Measurements from ENCODE around the gene MAP3K8.

Gene MAP3K8

DNA sequence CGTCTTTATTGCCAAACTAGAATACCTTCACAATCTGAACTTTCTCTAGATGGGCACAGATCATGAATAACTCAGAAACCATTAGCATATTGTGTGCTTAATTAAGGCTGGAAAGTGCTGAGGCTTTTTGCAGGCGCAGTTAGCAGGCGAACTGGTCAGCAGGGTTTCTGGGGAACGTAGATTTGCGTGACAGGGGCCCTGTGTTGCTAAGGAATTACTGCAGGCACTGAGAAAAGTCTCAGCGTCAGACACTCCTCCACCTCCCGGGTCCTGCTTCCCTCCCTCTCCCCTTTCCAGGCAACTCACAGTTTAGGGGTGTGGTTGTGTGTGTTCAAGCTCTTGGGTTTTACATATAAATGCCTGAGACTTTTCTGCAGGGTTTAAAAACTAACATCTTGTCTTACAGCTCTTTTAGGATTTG, 2.2 kb downstream of the MAP3K8 start:
- Histone ChIP-seq H3K4me3 (ENCODE audit: low read length in 2 of 2) (peak overlapping the region in 1 of 2 donors; percentile 26), H2BK5ac (ENCODE audit: low read length) (no peak overlapping the region), H4K91ac (ENCODE audit: low read depth, low read length, poor library complexity) (no peak overlapping the region), H3K9me3 (replicated peaks in 1 of 2; ENCODE audit: control insufficient read depth in 2 of 2, insufficient read depth in 1 of 2, low read depth in 1 of 2, low read length in 2 of 2) (no peaks in the 10 kb centered on the region), H3K36me3 (replicated peaks in 1 of 2; ENCODE audit: control insufficient read depth in 2 of 2, insufficient read depth in 2 of 2, low read length in 2 of 2) (peaks cover 2 to 13% of the 10 kb centered on the region in 2 donors), H2AK5ac (ENCODE audit: low read depth, low read length) (no peak overlapping the region), H3K4ac (ENCODE audit: low read length) (no peak overlapping the region), H3K27ac (replicated peaks; ENCODE audit: low read length) (no peak overlapping the region), H2BK15ac (ENCODE audit: low read length) (no peak overlapping the region), H3K23ac (ENCODE audit: low read depth, low read length, poor library complexity) (no peak overlapping the region), H3K27me3 (ENCODE audit: control insufficient read depth in 3 of 3, insufficient read depth in 3 of 3, low read depth in 1 of 3, low read length in 3 of 3) (no peaks in the 10 kb centered on the region), H3K9ac (ENCODE audit: low read depth, low read length, poor library complexity) (no peak overlapping the region), H3K14ac (ENCODE audit: low read length) (no peak overlapping the region), H2BK12ac (ENCODE audit: low read length) (no peak overlapping the region), H3K18ac (ENCODE audit: low read length) (no peak overlapping the region), H3K79me1 (ENCODE audit: low read depth, low read length) (no peaks in the 10 kb centered on the region), H2AFZ (ENCODE audit: low read length) (no peak overlapping the region), H2BK120ac (ENCODE audit: low read depth, low read length) (no peak overlapping the region), H3K4me1 (ENCODE audit: control insufficient read depth in 2 of 2, insufficient read depth in 1 of 2, low read depth in 1 of 2, low read length in 2 of 2) (peaks cover 19 to 30% of the 10 kb centered on the region in 2 donors), H4K8ac (ENCODE audit: low read depth, low read length) (no peak overlapping the region), H3K4me2 (ENCODE audit: insufficient read depth, low read length, poor library complexity, severe bottlenecking) (peak overlapping the region; percentile 32)
- no CpG with 5 or more reads among the region's 7 CpGs for WGBS, 2 donors (ENCODE audit: extremely low coverage in 2 of 2, insufficient read length in 2 of 2, insufficient replicate concordance in 1 of 2)
- DNase-seq (ENCODE audit: low spot score): peak; percentile 35

DNA sequence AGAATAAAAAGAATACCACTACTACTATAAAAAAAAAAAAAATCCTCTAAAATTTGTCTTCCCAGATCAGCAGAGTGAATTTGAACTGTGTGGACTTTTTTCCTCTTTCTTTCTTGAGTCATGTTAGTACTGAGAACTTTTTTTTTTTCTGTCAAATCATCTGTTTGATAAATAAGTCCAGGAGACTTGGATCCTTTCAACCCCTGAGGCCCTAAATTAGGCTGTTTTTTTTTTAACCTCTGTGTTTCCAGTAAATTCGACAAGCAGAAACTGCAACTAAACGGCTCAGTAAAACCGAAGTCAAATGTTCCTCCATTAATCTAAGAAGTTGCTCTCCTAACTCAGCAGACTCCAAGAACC, 2.7 kb downstream of the MAP3K8 start:
- Histone ChIP-seq H3K36me3 (replicated peaks in 1 of 2; ENCODE audit: control insufficient read depth in 2 of 2, insufficient read depth in 2 of 2, low read length in 2 of 2) (peaks cover 2 to 13% of the 10 kb centered on the region in 2 donors), H3K27me3 (ENCODE audit: control insufficient read depth in 3 of 3, insufficient read depth in 3 of 3, low read depth in 1 of 3, low read length in 3 of 3) (no peaks in the 10 kb centered on the region), H2BK12ac (ENCODE audit: low read length) (no peak overlapping the region), H3K9me3 (replicated peaks in 1 of 2; ENCODE audit: control insufficient read depth in 2 of 2, insufficient read depth in 1 of 2, low read depth in 1 of 2, low read length in 2 of 2) (no peaks in the 10 kb centered on the region), H3K18ac (ENCODE audit: low read length) (no peak overlapping the region), H3K9ac (ENCODE audit: low read depth, low read length, poor library complexity) (no peak overlapping the region), H4K8ac (ENCODE audit: low read depth, low read length) (no peak overlapping the region), H3K14ac (ENCODE audit: low read length) (no peak overlapping the region), H3K79me1 (ENCODE audit: low read depth, low read length) (no peaks in the 10 kb centered on the region), H3K4ac (ENCODE audit: low read length) (no peak overlapping the region), H3K4me3 (ENCODE audit: low read length in 2 of 2) (no peak overlapping the region), H3K23ac (ENCODE audit: low read depth, low read length, poor library complexity) (no peak overlapping the region), H2AK5ac (ENCODE audit: low read depth, low read length) (no peak overlapping the region), H2AFZ (ENCODE audit: low read length) (peak overlapping the region; percentile 15), H2BK15ac (ENCODE audit: low read length) (no peak overlapping the region), H3K27ac (replicated peaks; ENCODE audit: low read length) (no peak overlapping the region), H2BK120ac (ENCODE audit: low read depth, low read length) (no peak overlapping the region), H2BK5ac (ENCODE audit: low read length) (no peak overlapping the region), H4K91ac (ENCODE audit: low read depth, low read length, poor library complexity) (no peak overlapping the region), H3K4me1 (ENCODE audit: control insufficient read depth in 2 of 2, insufficient read depth in 1 of 2, low read depth in 1 of 2, low read length in 2 of 2) (peaks cover 19 to 30% of the 10 kb centered on the region in 2 donors), H3K4me2 (ENCODE audit: insufficient read depth, low read length, poor library complexity, severe bottlenecking) (no peak overlapping the region)
- no CpG with 5 or more reads among the region's 3 CpGs for WGBS, 2 donors (ENCODE audit: extremely low coverage in 2 of 2, insufficient read length in 2 of 2, insufficient replicate concordance in 1 of 2)
- DNase-seq (ENCODE audit: low spot score): no peak

DNA sequence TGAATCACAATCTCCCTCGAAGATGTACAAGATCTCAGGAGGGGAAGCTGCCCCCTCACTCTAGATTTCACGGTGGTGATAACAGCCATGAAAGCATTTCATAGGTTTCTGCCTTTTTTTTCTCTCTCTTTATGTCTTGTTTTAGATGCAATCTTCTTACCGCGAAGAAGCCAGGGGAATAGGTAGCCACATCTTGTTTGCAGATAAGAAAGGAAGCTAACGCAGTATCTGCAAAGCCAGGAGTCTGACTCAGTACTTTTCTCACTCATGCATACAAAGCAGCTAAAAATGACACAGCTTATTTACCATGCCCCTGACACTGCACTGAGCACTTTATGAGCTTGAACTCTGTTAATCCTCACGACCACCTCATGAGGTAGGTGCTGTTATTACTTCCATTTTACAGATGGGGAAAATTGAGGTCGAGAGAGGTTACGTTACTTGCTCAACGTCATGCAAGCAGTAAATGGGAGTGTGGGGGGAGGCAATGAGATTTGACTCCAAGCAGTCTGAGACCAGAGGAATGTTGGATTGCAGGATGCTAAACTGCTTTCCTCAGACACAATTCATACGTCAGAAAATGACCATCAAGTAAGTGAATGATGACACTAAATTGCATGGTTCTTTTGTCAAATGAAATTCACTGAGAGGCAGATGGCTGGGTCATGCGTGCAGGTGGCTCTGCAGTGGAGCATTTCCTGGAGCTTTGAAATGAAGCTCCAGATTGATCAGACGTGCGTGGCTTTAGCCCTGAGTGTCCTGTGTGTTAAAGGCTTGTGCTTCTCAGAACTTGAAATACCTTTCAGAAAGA, 3.3 kb downstream of the MAP3K8 start:
- no peak overlapping the region for H2BK12ac ChIP-seq (ENCODE audit: low read length)
- no peak overlapping the region for H3K23ac ChIP-seq (ENCODE audit: low read depth, low read length, poor library complexity)
- no peaks in the 10 kb centered on the region for H3K9me3 ChIP-seq (replicated peaks in 1 of 2; ENCODE audit: control insufficient read depth in 2 of 2, insufficient read depth in 1 of 2, low read depth in 1 of 2, low read length in 2 of 2)
- no peaks in the 10 kb centered on the region for H3K27me3 ChIP-seq (ENCODE audit: control insufficient read depth in 3 of 3, insufficient read depth in 3 of 3, low read depth in 1 of 3, low read length in 3 of 3)
- H3K79me1 ChIP-seq (ENCODE audit: low read depth, low read length): no peaks in the 10 kb centered on the region
- no peak overlapping the region for H3K27ac ChIP-seq (replicated peaks; ENCODE audit: low read length)
- no peak overlapping the region for H4K8ac ChIP-seq (ENCODE audit: low read depth, low read length)
- H3K18ac ChIP-seq (ENCODE audit: low read length): no peak overlapping the region
- no CpG with 5 or more reads among the region's 13 CpGs for WGBS, 2 donors (ENCODE audit: extremely low coverage in 2 of 2, insufficient read length in 2 of 2, insufficient replicate concordance in 1 of 2)
- no peak overlapping the region for H2AK5ac ChIP-seq (ENCODE audit: low read depth, low read length)
- DNase-seq (ENCODE audit: low spot score): no peak
- peaks cover 19 to 30% of the 10 kb centered on the region in 2 donors for H3K4me1 ChIP-seq (ENCODE audit: control insufficient read depth in 2 of 2, insufficient read depth in 1 of 2, low read depth in 1 of 2, low read length in 2 of 2)
- no peak overlapping the region for H3K9ac ChIP-seq (ENCODE audit: low read depth, low read length, poor library complexity)
- H2BK120ac ChIP-seq (ENCODE audit: low read depth, low read length): no peak overlapping the region
- H2BK15ac ChIP-seq (ENCODE audit: low read length): no peak overlapping the region
- H2BK5ac ChIP-seq (ENCODE audit: low read length): no peak overlapping the region
- H3K14ac ChIP-seq (ENCODE audit: low read length): no peak overlapping the region
- H3K36me3 ChIP-seq (replicated peaks in 1 of 2; ENCODE audit: control insufficient read depth in 2 of 2, insufficient read depth in 2 of 2, low read length in 2 of 2): peaks cover 6 to 17% of the 10 kb centered on the region in 2 donors
- H3K4me3 ChIP-seq (ENCODE audit: low read length in 2 of 2): no peak overlapping the region
- no peak overlapping the region for H3K4me2 ChIP-seq (ENCODE audit: insufficient read depth, low read length, poor library complexity, severe bottlenecking)
- H4K91ac ChIP-seq (ENCODE audit: low read depth, low read length, poor library complexity): no peak overlapping the region
- H3K4ac ChIP-seq (ENCODE audit: low read length): no peak overlapping the region
- peak overlapping the region; percentile 15 for H2AFZ ChIP-seq (ENCODE audit: low read length)

DNA sequence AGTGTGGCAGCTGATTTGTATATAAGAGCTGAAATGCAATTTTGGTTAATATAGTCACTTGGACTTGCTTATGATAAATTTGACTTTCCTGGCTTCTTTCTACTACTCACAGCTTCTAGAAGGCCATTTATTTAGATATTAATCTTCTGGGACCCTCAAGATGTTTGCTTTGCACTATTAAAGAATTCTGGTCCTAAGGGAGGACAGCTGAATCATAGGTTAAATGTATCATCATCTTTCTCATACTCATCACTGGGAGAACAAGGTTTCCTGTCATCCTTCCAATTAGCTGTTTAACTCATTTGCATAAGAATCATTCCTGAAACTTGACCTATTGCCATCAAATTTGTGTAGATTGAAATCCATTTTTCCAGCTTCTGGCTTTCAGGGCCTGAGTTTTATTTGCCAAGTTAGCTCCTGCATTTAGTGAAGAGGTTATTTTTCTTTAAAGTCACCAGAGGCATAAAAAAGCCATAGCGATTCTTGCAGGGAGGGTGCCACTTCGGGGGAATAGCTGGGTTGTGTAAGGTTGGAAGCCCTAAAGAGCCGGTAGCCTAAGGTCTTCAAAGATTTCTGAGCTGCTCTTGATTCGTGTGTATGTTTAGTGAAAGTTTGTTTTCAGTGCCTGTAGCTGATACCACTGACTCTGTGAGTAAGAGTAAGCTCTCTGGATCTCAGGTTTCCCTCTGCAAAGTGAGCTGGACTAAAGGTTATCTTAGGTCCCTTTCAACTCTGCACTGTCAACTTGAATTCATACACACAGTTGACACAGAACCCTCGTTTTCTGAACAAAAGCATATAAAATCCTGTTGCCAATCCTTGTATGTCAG, 4.3 kb downstream of the MAP3K8 start:
- Histone ChIP-seq H4K91ac (ENCODE audit: low read depth, low read length, poor library complexity) (no peak overlapping the region), H3K27me3 (ENCODE audit: control insufficient read depth in 3 of 3, insufficient read depth in 3 of 3, low read depth in 1 of 3, low read length in 3 of 3) (no peaks in the 10 kb centered on the region), H3K9me3 (replicated peaks in 1 of 2; ENCODE audit: control insufficient read depth in 2 of 2, insufficient read depth in 1 of 2, low read depth in 1 of 2, low read length in 2 of 2) (no peaks in the 10 kb centered on the region), H3K4me2 (ENCODE audit: insufficient read depth, low read length, poor library complexity, severe bottlenecking) (no peak overlapping the region), H3K27ac (replicated peaks; ENCODE audit: low read length) (no peak overlapping the region), H2BK15ac (ENCODE audit: low read length) (no peak overlapping the region), H3K18ac (ENCODE audit: low read length) (no peak overlapping the region), H3K4ac (ENCODE audit: low read length) (no peak overlapping the region), H3K4me1 (ENCODE audit: control insufficient read depth in 2 of 2, insufficient read depth in 1 of 2, low read depth in 1 of 2, low read length in 2 of 2) (peaks cover 14 to 30% of the 10 kb centered on the region in 2 donors), H3K9ac (ENCODE audit: low read depth, low read length, poor library complexity) (no peak overlapping the region), H3K36me3 (replicated peaks in 1 of 2; ENCODE audit: control insufficient read depth in 2 of 2, insufficient read depth in 2 of 2, low read length in 2 of 2) (peaks cover 6 to 17% of the 10 kb centered on the region in 2 donors), H2BK120ac (ENCODE audit: low read depth, low read length) (no peak overlapping the region), H4K8ac (ENCODE audit: low read depth, low read length) (no peak overlapping the region), H3K14ac (ENCODE audit: low read length) (no peak overlapping the region), H3K79me1 (ENCODE audit: low read depth, low read length) (no peaks in the 10 kb centered on the region), H2AFZ (ENCODE audit: low read length) (no peak overlapping the region), H2BK12ac (ENCODE audit: low read length) (no peak overlapping the region), H2BK5ac (ENCODE audit: low read length) (no peak overlapping the region), H2AK5ac (ENCODE audit: low read depth, low read length) (no peak overlapping the region), H3K4me3 (ENCODE audit: low read length in 2 of 2) (no peak overlapping the region), H3K23ac (ENCODE audit: low read depth, low read length, poor library complexity) (no peak overlapping the region)
- DNase-seq (ENCODE audit: low spot score): no peak
- no CpG with 5 or more reads among the region's 5 CpGs for WGBS, 2 donors (ENCODE audit: extremely low coverage in 2 of 2, insufficient read length in 2 of 2, insufficient replicate concordance in 1 of 2)

Data from neuronal stem cell (in vitro differentiated cells).